ENCODE data around the gene MGARP.

- TF ChIP-seq, protein P1, sequence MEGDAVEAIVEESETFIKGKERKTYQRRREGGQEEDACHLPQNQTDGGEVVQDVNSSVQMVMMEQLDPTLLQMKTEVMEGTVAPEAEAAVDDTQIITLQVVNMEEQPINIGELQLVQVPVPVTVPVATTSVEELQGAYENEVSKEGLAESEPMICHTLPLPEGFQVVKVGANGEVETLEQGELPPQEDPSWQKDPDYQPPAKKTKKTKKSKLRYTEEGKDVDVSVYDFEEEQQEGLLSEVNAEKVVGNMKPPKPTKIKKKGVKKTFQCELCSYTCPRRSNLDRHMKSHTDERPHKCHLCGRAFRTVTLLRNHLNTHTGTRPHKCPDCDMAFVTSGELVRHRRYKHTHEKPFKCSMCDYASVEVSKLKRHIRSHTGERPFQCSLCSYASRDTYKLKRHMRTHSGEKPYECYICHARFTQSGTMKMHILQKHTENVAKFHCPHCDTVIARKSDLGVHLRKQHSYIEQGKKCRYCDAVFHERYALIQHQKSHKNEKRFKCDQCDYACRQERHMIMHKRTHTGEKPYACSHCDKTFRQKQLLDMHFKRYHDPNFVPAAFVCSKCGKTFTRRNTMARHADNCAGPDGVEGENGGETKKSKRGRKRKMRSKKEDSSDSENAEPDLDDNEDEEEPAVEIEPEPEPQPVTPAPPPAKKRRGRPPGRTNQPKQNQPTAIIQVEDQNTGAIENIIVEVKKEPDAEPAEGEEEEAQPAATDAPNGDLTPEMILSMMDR (IDR thresholded peaks at IDR 0.05) = no peak
- no peak for TF ChIP-seq POLR2A (IDR thresholded peaks at IDR 0.05)
Measured at GRCh38 chr4:139253046-139253445, 27.0 kb downstream of the MGARP start.

All from tibial nerve (tissue), 3 donors.